NCI-H1105 (cell line): ENCODE data around the gene ZFYVE28.
"Not testable (repeated sequence)": the region's sequence is repeated elsewhere in the genome, so short reads cannot be mapped to it uniquely, and the experiment has no call there.

Experiments used
- DNase-seq: peaks from one replicate; lab custom pipeline; 2025; lab: John Stamatoyannopoulos, UW

The ZFYVE28 gene

DNA sequence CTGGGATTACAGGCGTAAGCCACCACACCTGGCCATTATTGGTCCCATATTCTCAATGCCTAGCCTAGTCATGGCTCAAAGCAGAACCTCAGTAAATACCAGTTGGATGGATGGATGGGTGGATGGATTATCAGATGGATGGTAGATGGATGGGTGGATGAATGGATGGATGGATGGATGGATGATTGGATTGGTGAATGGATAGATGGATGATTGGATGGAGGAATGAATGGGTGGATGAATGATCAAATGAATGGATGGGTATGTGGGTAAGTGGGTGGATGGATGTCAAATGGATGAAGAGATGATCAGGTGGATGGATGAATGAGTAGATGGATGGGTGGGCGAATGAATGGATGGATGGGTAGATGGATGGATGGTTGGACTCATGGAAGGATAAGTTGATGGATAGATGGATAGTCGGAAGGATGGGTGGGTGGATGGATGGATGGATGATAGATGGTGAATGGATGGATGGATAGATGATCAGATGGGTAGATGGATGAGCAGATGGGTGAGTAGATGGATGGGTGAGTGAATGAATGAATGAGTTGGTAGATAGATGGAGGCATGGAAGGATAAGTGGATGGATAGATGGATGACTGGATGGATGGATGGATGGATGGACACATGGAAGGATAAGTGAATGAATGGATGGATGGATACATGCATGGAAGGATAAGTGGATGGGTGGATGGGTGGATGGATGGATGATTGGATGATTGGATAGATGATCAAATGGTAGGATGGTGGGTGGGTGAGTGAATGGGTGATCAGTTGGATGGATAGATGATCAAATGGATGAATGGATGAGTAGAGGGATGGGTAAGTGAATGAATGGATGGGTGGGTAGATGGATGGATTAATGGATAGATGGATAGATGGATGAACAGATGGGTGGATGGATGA is 28.5 kb upstream of the ZFYVE28 start:
- no peak for DNase-seq

DNA sequence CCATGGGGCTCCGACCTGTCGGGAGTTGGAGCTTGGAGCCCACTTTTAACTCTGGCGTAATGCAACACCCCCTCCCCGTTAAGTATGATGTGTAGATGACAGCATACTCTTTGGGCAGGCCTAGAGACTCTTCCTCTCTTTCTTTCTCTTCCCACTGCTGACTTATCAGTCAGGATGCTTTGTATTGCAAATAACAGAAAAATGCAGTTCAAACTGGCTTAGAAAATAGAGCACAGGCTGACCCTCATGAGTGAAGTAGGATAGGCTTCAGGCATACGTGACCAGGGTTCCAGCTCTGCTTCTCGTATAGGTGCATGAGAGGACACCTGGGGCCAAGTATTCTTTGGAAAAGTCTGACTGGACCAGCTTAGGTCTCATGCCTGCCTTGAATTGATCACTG is 27.1 kb upstream of the ZFYVE28 start:
- DNase-seq: no peak

DNA sequence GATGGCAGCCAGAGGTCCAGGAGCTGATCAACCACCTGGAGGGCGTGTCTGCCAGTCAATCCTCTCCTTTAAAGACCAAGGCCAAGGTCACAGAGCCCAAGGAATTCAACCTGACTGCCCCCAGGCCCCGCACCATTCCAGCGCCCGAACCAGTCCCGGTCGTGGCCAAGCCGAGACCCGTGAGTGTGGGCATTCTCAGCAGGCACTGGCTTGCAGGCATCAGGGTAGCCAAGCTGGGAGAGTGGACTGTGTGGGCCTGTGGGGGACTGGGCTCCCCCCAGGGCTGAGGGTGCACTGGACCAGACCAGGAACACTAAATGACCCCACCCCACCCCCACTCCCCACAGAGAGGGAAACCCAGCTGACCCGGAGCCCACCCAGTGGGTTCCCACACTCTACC is 26.7 kb upstream of the ZFYVE28 start:
- no peak for DNase-seq

DNA sequence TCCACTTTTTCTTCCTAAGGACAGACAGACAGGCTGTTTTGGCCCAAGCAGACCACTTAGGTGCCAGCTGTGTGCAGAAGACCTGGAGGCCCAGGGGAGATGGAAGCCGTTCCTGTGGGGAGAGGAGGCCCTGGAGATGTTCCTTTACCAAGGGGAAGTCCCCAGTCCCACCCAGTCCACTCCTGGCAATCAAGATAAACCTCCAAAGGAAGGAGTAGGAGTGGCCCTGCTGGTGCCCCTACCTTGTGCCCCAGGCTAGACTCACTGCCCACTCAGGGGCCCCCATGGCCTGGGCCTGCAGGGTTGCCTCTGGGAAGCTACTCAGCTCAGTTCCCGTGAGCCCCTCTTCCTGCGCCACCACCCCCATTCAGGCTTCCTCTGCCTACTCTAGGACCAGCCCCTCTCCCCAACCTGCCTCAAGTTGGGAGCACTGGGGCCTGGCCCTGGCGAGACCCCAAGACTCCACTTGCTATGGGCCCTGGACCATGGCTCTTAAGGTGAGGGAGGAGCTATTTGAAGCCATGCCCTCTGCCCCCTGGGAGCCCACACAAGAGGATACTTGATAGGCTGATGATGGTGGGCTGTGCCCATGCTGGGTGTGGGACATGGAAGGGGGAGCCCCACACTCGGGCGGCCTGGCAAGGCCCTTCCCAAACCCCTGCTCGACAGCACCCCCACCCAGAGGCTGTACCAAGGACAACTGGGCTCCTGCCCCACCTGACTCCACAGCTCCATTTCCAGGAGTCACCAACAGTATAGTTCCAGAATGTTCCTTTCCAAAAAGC is 25.7 kb upstream of the ZFYVE28 start:
- DNase-seq: no peak

DNA sequence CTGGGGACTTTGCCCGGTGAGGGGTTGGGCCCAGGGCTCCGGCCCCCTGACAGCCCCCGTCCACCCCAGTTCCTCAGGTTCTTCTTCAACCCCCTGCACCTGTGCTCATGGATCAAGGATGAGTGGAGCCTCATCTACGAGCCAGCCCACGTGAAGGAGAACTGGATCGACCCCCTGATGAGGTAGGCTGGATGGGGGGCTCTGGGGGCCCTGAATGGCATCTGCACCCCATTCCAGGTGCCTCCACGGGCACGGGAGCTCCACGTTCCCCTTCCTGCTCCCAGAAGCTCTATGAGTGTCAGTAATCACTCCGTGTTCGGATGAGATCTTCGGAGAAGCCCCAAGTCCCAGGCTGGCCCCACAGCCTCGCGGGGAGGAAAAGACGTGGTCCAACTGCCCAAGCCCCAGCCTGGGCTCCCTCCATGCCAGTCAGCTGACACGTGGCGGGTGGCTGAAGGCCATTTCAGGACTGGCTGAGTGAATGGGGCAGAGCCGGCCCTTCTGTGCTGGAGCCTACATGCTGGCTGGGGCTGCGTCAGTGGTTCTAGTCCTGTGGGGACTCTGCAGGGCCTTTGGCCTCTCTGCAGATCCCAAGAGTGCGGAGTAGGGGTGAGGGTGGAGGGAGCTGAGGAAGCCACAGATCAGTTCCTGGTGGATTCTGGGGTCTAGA is 24.8 kb upstream of the ZFYVE28 start:
- no peak for DNase-seq

DNA sequence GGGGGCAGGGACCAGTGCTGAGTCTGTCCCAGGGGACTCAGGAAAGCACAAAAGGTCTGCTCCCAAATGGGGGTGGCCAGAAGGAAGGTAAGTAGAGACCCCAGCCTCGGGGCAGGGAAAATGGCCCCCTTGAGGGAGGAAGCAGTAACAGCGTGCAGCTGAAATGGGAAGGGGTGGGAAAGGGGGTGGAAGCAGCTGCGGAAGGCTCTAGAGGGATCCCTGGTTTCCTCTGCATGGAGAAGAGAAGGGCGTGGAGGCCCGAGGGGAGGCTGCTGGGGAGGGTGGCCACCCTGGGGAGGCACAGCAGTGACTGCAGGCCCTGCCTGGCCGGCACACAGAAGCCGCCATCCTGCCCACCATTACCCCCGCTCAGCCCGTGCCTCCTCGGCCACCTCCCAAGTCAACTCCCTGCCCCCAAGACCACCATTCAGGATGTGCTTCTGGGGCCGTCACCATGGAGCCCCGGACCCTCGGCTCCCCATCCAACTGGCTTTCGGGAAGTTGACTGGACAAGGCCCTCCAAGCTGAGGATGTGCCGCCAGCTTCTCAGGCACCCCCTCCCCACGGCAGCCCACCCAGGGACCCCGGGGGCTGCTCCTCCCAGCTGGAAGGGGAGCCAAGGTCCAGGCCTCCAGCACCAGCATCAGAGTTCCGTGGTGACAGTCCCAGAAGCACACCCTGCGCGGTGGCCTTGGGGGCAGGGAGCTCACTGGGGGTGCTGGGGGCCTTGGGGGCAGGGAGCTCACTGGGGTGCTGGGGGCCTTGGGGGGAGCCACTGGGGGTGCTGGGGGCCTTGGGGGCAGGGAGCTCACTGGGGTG is 23.9 kb upstream of the ZFYVE28 start:
- DNase-seq: no peak

DNA sequence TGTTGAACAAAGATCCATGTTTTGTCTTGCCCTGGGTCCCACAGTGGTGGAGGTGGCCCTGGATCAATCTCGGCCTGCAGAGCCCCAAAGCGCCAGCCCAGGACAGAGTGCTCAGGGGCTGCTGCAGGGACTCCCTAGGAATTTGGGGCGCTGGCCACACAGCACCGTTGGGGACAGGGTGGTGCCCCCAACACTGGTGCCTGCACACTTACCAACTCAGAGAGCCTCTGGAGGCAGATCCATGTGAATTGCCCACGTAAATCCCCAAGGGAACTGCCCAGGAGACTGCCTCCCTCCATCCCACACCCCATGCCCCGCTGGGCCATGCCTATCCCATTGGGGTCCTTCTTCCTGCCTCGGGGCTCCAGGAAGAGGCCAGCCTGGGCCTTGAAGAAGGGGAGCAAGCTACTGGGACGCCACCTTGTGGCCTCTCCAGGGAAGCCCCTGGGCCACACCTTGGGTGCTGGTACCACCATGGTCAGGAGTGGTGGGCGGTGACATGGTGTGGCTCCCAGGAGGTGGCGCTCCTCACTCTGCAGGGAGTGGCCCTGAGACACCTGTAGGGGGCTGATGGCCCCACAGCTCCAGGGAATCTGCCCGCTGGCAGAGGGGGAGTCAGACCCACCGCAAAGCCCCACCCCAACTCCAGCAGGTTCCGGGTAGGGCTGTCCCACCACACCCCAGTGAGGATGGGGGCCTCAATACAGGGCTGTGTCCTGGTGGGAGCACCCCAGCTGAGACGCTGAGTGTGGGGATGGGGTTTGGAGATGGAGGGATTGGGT is 23.1 kb upstream of the ZFYVE28 start:
- DNase-seq: peak; percentile 48

DNA sequence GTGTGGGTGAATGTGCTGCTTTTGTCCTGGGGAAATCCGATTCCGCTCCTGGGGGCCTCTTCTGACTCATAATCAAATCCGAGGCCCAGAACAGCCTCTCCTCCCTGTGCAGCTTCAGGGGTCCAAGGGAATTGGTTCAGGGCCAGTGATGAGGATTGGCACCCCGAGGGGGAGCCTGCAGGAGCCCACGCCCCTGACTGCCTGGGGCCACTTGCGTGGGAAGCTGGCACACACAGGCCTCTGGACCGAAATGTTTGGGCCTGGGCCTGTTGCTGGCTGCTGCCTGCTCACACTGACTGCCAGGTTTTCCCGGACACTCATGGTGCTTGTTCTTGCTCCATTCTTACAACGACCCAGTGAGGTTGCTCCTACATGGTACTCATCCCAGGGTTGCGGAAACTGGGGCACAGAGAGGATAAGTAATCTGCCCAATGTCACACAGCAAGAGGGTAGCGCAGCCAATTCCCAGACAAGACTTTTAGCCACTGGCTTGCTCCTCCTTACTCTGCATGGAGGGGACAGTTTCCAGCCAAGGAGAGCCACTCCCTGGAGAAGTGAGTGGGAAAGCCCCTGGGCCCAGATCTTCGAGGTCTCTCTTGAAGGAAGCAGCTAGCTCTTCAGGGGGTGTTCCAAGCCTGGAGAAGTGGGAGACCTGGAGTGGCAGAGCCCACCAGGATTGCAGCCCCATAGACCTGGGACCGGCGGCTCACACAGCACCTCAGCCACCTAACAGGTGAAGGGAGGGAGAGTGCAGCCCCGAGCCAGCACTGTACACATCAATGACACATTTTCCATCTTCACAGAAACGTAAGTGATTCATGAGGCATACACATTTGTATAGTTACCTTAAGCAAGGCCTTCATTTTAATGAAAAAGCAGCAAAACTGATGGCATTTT is 20.6 kb upstream of the ZFYVE28 start:
- no peak for DNase-seq

DNA sequence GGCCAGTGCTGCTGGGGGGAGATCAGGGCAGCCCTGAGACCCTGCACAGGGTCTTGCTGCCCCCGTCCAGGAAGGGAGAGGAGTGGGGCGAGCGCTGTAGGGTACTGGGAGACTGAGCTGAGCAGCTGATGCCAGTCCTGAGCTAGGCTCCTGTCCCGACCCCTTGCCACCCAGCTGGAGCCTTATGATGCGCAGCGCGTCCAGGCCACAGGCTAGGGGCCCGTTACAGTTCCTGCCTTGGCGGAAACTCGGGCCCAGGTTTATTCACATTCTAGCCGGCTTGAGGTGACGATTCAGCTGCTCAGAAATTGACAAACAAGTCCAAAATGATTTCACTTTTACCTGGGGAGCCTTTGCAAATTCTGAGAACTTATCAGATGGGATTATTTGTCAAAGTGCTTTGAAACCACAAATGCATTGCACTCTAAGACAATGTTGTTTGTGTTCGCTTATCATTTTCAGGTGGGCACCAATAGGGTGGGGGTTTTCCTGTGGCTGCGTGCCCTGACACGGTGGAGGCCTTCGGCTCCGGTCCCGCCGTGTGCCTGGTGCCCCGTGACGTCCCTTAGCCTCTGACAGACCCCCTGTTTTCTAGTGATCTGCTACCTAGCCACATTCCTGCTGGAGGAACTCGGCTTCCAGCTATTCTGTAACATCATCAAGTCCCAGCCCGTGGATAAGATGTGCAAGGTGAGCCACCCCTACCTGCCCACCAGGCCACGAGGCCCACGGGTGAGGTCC is 19.2 kb upstream of the ZFYVE28 start:
- DNase-seq: no peak

DNA sequence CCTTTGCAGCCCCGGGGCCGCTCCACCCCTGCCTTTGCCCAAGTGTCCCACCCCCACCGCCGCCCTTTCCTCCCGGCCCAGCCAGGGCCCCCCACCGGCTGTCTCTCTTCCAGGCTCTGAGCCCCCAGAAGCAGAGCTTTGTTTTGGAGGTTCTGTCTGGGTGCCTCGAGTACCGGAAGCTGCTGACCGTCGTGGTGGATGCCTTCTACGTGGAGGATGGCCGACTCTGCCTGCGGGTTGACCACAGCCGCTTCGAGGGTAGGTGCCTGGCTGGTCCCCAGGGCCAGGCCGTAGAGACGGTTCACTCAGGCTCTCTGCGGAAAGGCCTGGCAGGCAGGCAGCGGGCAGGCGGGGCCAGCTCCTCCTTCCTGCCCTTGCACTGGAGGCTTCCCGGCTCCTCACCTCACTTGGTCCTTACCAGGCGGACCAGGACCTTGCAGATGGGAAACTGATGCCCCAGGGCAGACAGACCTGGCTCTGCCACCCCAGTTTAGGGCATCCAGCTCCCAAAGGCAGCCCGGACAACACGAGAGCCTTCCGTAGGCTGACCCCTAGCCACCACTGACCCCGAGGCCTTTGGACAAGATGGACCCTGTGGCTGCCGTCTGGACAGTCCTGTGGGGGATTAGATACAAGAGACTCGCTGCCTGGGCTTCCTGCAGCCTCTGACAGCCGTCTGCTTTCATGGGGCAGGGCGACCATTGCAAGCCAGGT is 18.5 kb upstream of the ZFYVE28 start:
- DNase-seq: no peak

DNA sequence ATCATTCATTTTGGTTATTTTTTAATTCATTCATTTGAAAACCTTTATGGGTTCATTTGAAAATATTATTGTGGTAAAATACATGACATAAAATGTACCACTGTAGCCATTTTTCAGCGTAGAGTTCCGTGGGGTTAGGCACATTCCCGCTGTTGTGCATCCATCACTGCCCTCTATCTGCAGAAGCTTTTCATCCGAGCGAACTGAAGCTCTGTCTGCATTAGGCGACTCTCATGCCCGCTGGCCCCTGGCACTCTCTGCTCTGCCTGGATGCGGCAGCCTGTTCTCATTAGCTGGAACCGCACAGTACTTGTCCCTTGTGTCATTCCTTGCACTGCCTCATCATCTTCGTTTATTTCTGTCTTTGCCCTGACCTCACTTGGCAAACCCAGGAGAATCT is 17.9 kb upstream of the ZFYVE28 start:
- DNase-seq: no peak

DNA sequence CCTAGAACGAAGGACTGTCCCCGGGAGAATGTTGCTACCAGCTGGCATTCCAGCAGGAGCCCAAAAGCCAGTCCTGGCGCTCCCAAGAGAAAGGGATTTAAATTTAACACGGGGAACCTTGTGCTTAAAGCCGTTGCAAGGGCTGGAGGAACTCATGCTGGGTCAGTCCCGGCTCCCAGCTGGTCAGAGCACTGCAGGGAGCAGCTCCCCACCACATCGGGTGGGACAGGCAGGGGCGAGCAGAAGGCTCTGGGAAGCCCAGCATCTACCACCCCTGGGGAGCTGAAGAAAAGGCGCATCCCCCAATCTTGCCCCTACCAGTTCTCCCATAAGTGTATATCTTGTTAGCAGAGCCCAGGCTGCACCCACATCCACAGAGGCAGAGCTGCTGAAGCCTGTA is 16.0 kb upstream of the ZFYVE28 start:
- no peak for DNase-seq

DNA sequence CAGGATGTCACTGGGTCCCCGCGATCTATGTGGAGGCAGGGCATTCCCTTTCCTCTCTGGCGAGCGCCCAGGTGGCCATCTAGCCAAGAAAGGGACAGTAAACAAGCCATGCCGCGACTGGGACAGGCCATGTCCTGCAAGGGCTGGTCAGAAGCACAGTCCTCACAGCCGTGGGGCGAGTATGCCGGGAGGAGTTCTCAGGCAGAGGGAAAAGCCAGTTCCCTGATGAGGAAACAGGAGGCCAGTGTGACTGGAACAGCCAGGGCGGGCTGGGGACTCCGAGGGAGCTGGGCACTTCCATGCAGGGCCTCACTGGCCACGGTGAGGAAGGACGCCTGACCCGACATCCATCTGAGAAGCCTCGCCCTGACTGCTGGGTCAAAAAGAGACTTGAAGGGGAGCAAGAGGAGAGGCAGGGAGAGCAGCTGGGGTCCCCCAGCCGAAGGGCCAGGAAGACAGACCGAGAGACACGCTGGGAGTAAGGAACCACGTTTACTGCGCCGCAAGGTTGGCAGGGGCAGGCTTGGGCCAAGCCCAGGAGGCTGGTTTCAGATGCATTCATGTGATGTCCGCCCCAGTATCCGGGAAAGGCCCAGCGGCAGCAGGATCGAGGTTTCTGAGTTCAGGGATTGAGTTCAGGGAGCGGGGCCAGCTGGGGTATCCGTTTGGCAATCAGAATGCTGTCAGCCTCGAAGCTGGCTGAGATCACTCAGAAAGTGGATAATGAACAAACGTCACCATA is 15.3 kb upstream of the ZFYVE28 start:
- DNase-seq: no peak

DNA sequence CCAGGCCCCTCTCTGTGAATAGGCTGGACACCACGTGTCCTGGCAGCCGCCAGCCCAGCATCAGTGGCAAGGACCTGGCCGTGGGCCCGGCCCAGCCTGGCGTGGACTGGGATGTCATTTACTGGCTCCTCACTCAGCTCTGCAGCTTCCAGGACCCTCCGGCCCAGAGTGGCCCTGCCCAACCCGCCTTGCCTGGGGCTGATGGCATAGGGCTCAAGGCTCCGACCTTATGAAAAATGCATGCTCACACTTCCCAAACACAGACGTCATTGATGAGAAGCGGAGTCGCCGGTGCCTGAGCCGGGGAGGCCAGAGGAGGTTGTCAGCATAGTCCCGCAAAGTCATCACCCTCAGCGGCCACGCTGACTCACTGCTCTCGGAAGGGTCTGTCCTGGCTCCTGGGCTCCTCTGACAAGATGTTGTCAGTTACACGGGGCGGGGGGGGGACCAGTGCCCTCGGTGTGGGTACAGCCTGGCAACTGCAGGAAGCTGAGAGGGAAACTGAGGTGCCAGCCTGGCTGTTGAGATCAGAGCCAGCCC is 14.6 kb upstream of the ZFYVE28 start:
- DNase-seq: no peak

DNA sequence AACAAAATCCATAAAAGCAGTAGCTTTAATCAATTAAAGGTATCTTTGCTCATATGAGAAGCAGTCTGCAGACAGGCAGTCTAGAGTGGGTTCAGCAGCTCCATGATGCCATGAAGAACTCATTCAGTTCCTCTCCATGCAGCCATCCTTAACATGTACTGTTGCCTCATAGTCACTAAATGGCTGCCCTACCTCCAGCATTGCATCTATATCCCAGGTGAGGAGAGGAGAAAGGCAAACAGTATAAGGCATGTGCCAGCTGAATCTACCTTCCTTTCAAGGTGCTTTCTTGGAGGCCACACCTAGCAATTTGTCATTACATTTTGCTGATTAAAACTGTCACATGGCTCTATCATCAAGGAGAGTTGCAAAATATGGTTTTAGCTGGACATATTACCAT is 13.6 kb upstream of the ZFYVE28 start:
- DNase-seq: no peak

DNA sequence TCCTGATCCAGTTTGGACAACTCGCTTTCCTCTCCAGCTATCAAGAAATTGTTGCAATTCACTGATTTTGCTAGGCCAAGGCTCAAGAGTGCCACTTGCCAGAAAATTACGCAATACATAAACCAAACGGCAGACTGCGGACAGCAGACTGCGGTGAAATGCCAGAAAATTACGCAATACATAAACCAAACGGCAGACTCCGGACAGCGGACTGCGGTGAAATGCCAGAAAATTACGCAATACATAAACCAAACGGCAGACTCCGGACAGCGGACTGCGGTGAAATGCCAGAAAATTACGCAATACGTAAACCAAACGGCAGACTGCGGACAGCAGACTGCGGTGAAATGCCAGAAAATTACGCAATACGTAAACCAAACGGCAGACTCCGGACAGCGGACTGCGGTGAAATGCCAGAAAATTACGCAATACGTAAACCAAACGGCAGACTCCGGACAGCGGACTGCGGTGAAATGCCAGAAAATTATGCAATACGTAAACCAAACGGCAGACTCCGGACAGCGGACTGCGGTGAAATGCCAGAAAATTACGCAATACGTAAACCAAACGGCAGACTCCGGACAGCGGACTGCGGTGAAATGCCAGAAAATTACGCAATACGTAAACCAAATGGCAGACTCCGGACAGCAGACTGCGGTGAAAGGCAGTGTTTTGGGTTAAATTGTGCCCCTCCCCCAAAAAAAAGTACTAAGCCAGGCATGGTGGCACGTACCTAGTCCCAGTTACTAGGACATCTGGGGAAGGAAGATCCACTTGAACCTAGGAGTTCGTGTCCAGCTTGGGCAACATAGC is 11.7 kb upstream of the ZFYVE28 start:
- not testable (repeated sequence) for DNase-seq
